CD4-positive, alpha-beta T cell treated with Interleukin-10 for 1 hour (primary cell): Measurements from ENCODE around the gene SNCAIP.
"Not testable (repeated sequence)": the region's sequence is repeated elsewhere in the genome, so short reads cannot be mapped to it uniquely, and the experiment has no call there.

Experiments
- DNase-seq: peaks from one replicate; pipeline ENCODE4 v3.0.0-alpha.2; 2020

Gene SNCAIP

DNA sequence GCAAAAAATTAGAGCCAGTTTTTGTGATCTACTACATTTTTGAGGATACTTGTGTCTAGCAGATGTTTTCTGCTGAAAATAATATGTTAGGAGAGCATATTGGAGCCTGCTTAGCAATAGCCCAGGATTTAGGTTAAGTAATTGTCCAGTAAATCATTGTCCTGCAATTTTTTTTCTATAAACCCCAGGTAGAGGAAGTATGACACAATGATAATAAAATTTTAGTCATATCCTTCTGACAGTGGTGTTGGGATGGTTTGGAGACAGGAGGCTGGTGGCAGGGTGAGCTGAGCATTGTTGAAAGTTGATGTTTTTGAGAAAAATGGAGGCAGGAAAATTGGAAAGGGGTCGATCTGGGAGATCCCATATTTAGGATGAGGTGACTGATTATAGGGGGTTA lies 3.5 kb downstream of the SNCAIP start:
- no peak for DNase-seq

DNA sequence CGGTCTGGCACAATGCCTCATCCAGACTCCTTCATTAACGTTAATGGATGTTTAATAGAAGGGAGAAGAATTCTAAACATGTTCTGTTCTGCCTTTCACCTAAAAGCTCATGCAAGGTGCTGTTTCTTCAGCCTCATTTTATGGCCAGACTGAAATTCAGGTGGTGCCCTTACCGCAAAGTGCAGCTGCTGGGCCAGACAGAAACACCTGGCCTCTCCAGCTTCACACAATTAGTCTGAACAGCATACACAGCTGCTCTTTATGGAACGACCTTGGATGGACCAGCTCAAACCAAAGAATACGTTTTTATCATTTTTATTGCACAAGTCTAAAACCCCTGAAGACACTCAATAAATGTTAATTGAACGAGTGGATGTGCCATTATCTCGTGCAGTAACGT lies 4.6 kb downstream of the SNCAIP start:
- DNase-seq, result no peak

DNA sequence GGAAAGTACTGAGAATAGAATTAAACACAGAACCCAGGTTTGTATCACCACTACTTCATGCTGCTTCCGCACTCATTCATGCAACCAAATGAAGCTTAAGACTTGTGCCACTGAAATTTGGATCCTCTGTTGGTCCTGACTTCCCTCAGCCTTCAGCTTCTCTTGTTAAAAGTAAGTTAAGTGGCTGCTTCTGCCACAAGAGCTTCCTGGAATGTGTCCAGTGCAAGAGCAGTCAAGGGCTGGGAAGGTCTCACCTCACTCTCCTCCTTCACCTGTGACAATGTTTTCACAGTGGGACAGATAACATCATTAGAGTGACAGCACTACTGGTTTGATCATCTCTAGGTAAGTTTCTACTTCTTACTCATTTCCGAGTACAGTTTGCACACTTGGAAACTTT lies 7.9 kb downstream of the SNCAIP start:
- no peak for DNase-seq

DNA sequence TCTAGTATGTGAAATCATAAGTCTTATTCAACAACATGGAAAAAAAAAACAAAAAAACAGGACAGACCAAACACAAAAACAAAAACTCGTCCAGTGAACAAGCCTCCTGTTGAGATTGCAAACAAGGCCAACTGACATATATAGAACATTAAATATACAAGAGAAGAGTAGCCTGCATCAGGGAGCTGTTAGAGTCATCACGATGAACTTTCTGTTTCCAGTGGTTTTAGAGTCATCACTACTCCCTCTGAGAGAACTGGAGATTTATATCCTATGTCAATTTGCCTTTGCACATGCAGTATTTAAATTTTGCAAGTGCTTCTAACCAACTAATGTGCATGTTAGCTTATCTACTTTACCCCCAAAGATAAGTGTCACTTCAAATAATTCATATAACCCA lies 9.9 kb downstream of the SNCAIP start:
- DNase-seq, result no peak

DNA sequence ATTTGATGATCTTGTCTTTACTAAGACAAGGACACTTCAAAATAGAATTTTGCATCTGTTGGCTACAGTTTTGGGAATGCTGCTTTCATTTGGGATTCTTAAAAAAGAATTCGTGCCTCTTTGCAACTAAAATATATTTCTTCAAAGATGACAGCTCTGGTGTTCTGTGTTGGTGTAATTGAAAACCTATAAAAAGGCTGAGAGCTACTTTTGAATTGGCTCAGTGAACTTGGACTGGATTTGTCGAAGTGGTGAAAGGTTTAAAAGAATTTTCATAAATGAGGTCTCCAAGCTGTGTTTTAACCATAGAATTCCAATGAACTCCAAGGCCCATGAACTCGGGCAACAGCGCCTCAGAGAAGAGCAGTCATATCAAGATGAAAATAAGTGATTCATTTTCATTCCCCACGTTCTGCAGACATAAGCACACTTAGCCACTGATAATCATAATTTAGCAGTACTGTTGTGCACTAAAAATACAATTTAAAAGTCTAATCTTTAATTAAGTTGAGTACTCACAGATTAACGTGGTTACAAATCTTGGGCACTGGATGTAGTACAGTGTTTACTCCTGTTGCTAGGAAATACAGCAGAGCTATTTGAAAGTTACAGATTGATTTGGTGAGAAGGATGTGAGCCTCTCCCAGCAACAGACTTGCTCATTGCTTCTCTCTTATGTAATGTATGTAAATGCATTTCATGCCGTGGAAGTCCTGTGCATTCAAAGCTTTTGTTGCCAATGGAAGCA lies 10.9 kb downstream of the SNCAIP start:
- no peak for DNase-seq

DNA sequence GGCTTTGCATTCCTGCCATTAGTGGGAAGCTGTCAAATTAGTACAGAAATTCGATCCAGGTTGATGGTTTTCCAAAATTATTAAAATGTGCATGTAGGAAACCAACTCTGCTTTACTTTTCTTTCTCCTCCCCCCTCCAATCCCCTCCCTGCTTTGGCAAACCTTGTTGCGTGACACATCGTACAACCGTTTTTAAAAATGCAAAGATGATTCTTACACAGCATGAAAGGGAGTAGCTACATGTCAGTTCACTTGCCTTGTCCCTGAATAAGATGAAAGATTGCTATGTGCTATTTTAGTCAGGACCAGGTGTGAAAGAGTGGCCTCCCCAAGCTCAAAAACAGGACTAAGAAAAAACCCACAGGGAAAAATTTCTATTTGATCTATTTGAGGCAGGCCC lies 11.7 kb downstream of the SNCAIP start:
- no peak for DNase-seq

DNA sequence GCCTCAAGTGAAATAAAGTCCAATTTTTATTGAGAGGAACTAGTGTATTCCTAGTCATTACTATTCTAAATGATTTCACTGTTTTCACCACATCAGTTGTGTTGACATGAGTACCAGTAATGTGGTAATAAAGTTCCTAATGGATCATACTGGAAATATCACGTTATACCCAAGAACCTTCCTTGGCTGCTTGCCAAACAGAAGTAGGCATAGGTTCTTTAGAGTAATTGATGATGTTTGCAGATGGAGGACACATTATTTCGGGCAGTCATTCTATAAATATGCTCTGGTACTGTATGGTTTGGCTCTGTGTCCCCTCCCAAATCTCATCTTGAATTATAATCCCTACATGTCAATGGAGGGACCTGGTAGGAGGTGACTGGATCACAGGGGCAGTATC lies 15.1 kb downstream of the SNCAIP start:
- DNase-seq, result no peak

DNA sequence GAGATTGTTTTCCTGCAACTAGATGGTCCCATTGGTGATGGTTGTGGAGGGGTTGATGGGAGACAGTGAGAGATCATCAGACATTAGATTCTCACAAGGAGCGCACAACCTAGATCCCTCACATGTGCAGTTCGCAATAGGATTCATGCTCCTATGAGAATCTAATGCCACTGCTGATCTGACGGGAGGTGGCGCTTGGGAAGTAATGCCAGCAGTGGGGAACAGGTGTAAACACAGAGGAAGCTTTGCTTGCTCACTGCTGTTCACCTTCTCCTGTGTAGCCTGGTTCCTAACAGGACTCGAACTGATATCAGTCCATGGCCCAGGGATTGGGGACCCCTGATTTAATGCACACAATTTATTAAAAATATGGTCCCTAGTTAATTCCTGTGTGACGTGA lies 18.8 kb downstream of the SNCAIP start:
- no peak for DNase-seq

DNA sequence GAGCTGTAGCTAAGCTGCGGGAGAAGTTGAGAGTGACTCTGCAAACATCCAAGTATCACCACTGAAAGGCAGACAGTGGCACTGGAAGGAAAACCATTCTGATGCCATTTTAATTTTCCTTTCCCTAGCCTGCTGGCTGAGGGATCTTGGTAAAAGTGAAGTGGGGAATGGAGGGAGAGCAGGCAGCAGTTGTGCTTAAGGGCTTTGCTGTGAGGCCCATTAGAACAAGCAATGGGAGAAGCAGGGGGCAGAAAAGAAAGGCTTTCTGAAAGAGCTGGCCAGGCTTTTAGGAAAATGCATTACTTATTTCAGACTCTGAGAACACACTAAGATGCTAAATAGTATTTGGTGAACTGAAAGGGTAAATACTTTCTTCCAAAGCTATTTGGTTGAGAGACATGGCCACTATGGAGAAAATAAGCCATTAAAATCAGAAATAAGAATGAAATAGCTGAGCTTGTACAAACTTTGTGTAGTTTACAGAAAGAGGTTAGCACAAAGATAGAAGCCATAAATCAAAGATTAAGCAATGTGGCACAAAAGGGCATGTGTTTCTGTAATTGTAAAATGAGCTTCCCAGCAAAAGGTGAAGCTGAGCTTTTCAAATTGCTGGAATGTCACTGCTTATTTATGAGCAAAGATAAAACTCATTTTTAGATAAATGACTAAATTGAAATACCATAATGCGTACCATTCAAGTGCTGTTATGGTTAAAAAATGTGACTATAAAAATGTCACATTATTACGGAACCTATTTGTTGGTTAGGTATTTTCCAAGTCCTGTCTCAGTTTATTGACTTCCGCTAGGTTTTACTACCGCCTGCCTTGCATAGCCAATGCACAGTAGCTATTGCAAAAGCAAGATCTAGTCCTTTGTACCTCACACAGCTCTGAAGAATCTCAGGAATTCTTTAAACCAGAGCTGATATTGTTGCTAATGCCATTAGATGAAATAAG lies 20.8 kb downstream of the SNCAIP start:
- DNase-seq, result no peak

DNA sequence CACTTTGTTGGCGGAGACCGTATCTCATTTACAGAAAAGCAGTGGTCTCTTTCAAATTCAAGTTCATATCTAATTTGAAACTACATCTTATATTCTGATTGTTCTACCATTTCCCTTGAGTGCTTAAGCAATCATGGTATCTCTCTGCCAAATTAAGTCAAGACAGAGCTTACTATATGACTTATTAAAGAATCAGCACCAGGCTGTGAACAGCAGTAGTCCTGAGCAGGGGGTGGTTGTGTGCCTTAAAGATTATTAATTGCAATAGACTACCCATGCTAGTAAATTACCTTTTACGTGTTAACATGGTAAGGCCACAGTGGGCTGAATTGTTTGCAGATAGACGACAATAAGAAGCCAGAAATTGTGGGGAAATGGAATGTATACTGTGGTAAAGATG lies 21.5 kb downstream of the SNCAIP start:
- DNase-seq, result no peak

DNA sequence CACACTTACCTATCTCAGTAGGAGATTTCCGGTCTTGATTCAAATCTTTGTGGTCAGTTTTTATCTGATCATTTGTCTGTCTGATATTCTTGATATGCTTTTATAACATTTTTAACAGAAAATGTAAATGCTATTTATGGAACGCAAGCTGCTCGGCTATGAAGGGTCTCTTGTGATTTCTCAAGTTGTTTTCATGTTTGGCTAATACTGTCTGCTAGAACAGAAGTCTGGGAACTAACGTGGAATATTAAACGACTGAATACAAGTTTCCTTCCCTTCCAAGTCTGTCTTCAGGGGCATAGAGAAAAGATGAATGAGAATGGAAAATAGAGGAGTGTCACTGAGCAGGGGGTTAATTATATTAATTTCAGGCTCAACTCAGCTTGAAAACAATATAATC lies 27.6 kb downstream of the SNCAIP start:
- DNase-seq, result no peak

DNA sequence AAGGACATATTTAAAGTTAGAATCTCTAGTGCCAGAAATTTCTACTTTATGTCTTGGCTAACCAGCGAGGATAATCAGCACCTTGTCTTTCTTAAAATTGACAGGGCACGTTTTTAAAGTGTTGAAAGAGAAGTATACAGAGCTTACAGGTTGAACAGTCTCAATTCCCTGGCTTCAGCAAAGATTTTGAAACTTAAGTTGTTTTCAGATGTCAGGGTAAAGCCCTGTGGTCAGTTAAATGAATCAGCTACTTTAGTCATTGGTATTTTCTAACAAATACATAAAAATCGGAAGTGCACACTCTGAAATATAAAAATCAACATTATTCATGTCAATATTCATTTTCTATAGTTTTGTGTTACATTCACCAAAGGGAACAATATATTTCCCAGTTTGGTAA lies 29.1 kb downstream of the SNCAIP start:
- DNase-seq, result no peak

DNA sequence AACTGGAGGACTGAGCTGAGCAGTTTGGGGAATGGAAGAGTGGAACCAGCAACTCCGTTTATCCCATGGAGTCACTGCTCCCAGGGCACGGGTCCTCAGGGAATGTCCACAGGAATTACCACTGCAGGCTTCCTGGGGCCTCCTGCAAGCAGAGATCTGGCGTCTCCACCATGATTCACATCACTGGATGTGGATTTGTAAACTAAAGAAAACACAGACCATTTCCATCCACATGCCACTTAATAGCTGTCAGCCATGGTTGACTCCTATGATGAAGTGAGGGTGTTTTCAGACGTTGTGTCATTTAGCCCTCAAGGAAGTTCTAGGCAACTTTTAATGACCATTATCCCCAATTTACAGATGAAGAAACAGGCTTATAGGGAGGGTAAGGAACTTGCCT lies 30.2 kb downstream of the SNCAIP start:
- DNase-seq, result no peak

DNA sequence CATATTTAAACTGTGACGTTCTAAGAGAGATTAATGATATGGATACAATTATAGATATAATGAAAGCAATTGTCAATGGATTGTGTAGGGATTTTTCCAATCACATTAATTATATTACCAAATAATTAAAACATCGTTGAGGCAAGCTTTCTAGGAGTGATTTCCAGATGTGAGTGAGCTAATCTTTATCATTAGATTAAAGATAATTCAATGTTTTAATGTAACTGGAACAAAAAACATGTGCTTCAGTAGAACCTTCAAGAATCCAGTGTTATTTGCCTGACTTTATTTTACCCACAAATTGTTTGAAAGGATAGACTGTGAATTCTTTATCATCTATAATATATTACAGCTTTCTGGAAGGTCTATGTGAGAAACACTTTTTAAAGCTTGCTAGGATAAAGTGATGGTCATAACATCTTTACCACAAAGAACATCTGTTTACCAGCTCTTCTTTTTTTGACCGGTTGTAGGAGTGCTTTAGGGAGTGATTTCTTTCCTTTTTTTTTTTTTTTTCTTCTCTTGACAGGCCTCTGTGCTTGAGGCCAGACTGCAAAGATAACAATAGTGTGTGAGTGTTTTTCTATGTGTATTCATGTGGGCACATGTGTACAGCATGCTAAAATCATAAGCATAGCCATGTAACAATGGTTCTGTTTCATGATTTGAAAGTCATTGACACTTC lies 35.0 kb downstream of the SNCAIP start:
- DNase-seq, result no peak

DNA sequence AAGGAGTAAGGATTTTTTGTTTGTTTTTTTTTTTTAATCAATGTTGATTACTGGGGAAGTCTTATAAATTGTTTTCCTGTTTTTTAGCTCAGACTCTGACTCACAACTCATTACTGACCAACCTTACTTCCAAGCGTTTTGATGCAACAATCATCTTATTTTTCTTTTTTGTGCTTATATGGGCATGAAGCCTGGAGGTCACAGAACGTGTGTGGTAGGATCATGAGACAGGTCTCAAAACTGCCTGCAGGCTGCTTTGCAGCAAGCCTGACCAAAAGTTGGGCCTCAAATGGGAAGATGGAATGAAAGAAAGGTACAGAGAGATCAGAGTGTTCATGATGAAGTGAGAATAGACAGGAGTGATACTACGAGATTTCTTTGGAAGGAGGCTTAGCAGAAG lies 38.5 kb downstream of the SNCAIP start:
- DNase-seq, result no peak

DNA sequence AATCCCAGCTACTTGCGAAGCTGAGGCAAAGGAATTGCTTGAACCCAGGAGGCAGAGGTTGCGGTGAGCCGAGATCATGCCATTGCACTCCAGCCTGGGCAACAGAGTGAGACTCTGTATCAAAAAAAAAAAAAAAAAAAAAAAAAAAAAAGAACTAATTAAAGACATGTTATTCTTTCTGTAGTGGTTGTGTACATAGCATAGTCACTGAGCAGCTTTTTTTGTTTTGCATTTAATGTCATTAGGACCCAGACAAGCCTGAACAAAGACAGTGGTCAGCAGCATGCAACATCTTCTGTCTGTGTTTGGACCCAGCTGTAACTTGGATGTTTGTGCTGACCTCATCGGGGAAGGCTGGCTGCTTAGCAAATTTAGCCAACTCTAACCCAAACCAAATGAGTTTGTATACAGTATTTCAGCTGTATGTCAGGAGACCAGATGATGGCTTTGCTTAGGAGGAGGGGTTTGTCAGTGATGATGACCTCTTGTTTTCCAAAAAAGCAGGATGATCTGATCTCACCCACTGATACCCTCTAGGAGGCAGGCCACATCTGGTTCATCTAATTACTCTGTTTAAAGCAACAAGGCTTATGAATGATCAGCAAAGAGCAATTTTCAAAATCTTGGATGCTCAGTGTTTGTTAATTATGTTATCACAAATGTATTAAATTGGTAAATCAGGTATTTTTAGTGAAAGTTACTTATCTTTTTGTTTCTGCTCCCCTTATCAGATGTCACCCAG lies 39.5 kb downstream of the SNCAIP start:
- DNase-seq, result no peak

DNA sequence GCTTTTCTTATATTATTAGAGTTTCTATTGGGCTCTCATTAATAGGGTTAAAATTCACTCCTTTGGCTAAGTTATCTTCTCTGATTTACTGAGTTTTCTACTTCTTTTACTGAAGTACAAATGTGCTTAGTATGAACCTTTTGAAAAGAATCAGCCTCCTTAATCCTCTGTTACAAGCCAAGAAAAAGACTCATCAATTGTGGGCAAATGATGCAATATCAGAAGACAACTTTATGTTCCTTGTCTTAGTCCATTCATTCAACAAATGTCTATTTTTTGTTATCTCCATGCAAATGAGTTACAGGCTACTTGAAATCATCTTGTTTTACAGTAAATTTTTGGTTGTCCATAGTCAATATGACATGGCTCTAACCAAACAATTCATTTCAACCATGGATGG lies 40.3 kb downstream of the SNCAIP start:
- DNase-seq, result no peak

DNA sequence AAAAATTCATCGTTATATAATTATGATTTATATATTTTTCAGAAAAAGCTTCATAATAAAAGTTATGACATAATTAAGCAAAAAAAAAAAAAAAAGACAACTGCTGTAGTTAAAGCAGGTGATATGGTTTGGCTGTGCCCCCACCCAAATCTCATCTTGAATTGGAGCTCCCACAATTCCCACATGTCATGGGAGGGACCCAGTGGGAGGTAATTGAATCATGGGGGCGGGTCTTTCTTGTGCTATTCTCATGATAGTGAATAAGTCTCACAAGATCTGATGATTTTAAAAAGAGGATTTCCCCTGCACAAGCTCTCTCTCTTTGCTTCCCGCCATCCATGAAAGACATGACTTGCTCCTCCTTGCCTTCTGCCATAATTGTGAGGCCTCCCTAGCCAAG lies 41.3 kb downstream of the SNCAIP start:
- DNase-seq, result not testable (repeated sequence)

DNA sequence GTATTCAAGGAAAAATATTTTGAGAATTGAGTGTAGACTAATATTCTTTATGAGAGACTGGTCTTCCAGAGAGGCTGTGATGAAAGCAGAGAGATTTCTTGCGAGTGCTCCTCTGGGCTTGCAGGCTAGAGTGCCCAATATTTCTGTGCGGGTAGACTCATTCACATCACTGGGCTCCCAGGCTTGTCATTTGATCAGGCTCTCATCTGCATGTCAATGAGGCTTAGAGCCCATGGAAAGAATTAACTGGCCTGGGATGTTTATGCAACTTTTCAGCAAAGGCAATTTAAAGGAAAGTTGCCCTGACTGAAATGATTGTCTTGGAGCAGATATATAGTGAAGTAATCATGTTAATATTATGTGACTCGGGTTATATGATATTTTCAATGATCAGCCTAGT lies 42.3 kb downstream of the SNCAIP start:
- no peak for DNase-seq

DNA sequence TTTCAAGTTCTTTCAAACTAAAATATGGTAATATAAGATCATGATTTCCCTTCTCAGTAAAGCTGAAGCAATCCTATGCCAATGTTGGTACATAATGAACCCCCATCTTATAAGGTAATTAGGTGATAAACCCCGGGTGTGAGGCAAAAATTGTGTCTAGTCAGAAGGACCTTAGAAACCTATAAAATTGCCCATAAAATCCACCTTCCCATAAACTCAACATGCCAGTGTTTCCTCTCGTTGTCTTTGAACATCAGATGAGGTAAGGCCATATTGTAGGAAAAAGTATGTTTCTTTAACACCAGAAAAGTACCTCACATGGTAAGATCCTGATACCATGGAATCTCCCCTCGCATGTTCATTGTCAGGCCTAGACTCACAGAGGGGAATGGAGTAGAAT lies 43.3 kb downstream of the SNCAIP start:
- no peak for DNase-seq

DNA sequence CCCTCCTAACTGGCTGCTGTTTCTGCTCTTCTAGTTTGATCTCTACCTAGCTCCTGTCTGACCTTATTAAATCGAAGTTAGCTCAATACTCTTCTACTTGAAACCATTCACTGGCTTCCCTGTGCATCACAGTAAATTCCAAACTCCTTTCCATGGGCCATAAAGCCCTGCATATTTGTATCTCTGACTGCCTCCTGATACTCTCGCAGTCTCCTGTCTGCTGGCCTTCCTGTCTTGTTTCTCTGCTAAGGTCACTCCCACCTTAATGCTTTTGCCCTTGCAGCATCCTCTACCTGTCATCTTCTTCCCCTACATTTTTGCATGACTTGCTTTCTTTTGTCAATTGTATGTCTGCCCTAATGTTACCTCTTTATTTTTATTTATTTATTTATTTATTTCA lies 44.8 kb downstream of the SNCAIP start:
- DNase-seq, result no peak

DNA sequence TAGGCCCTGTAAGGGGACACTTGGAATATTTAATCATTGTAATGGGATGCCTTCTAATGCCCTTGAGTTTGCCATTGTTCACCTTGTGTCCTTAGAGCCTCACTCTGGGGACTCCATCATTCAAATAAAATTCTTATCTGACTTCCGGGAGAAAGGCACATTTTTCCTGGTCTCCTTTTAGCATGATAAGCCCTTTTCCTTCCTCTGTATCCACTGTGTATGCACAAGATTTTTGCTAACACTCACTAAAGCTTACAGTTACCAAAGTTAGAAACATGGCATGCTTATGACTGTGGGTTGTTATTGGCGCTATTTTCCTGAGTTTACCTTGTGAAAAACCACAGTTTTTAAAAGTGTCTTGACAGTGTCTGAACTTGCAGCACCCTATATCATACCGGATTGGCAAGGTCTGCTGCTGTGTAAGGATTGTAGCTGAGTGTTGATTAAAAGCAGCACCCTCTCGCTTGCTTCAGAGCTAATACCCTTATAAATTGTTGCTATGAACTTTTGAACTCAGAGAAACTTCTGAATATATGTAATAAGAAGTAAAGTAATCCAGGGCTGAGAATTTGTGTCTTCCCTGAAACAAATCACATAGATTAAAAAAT lies 46.4 kb downstream of the SNCAIP start:
- no peak for DNase-seq

DNA sequence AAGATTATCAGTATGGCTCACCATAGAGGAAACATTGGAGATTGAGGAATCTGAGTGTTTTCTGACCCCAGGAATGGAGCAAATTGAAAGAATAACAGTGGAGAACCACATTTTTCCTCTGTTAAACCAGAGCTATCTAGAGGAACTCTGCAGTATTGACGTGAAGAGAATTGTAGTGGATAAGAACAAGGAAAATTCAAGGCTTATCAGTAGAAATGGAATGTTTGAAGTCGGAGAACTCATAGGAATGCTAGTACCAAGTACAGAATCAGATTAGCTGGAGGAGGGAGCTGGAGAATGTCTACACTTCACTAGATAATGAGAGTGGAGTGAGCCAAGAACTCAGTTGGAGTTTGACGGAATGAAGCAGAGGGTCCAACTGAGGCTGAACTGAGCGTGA lies 50.3 kb downstream of the SNCAIP start:
- DNase-seq, result no peak
